HUES6 (cell line): ENCODE results near the gene TCP11.

Experiments used
- H3K27ac ChIP-seq: 2 replicates; pipeline ENCODE4 v1.7.0; 2013; ENCODE audit warnings: low read depth, mild to moderate bottlenecking, low read length, inconsistent platforms
- H3K27me3 ChIP-seq: 2 replicates; pipeline ENCODE4 v1.6.1; 2013; ENCODE audit warnings: low read length; ENCODE audit not compliant: control insufficient read depth, insufficient read depth
- H3K36me3 ChIP-seq: 2 replicates; pipeline ENCODE4 v1.6.1; 2013; ENCODE audit warnings: low read length; ENCODE audit not compliant: control insufficient read depth, insufficient read depth
- H3K4me1 ChIP-seq: 2 replicates; pipeline ENCODE4 v1.6.1; 2013; ENCODE audit warnings: low read length; ENCODE audit not compliant: control insufficient read depth, insufficient read depth
- H3K4me3 ChIP-seq: 2 replicates; pipeline ENCODE4 v1.5.1; 2013; ENCODE audit warnings: low read depth, low read length
- H3K9ac ChIP-seq: one replicate; pipeline ENCODE4 v1.6.1; 2013; ENCODE audit warnings: mild to moderate bottlenecking, low read length
- H3K9me3 ChIP-seq: 2 replicates; pipeline ENCODE4 v1.6.1; 2013; ENCODE audit warnings: low read depth, low read length; ENCODE audit not compliant: control insufficient read depth, insufficient read depth

TCP11 gene

DNA sequence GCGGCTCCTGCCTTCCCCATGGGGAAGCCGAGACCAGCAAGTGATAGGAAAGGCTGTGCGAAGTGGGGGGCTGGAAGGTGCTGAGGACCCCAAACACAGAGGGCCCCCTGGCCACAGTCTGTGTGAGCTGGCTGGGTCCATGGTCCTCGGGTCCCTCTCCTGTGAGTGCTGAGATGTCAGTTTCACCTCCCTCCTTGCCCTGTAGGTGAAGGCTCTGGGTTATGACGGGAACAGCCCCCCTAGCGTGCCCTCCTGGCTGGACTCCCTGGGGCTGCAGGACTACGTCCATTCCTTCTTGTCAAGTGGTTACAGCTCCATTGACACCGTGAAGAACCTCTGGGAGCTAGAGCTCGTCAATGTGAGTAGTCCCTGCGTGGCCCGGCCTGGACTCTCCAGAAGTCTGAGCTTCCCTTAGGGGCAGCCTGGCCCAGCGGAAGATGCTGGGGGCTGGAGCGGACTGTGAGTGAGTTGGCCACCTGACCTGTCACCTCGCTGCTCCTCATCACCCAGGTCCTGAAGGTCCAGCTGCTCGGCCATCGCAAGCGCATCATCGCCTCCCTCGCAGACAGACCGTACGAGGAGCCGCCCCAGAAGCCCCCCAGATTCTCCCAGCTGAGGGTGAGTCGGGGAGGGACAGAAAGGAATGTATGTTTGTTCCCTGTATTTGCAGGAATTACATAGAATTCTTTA is 61.7 kb downstream of the TCP11 start:
- Histone ChIP-seq H3K36me3 (peaks cover 55% of the 10 kb centered on the region), H3K4me1 (peaks cover 22% of the 10 kb centered on the region), H3K27me3 (no peaks in the 10 kb centered on the region), H3K4me3 (no peak overlapping the region), H3K27ac (no peak overlapping the region), H3K9me3 (no peaks in the 10 kb centered on the region), H3K9ac (no peak overlapping the region)

DNA sequence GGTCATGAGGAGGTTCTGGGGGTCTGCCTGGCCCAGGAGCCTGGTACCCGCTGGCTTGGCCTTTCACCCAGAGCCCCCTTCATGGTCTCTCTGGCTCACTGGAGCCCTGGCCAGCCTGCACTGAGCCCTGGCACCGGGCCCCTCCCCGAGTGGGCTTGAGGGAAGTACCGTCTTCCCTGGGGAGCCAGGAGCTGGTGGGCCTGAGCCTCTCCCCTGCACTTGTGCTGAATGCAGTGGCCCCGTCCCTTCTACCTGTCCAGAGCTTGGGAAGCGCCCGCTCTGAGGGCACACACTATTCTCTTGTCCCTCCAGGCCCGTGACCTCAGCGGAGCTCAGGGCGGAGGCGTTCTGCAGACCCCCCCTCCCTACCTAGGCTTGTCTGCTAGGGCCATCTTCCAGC is 62.2 kb downstream of the TCP11 start:
- Histone ChIP-seq H3K4me3 (no peak overlapping the region), H3K36me3 (peaks cover 55% of the 10 kb centered on the region), H3K4me1 (peaks cover 22% of the 10 kb centered on the region), H3K9ac (no peak overlapping the region), H3K9me3 (no peaks in the 10 kb centered on the region), H3K27ac (no peak overlapping the region), H3K27me3 (no peaks in the 10 kb centered on the region)

DNA sequence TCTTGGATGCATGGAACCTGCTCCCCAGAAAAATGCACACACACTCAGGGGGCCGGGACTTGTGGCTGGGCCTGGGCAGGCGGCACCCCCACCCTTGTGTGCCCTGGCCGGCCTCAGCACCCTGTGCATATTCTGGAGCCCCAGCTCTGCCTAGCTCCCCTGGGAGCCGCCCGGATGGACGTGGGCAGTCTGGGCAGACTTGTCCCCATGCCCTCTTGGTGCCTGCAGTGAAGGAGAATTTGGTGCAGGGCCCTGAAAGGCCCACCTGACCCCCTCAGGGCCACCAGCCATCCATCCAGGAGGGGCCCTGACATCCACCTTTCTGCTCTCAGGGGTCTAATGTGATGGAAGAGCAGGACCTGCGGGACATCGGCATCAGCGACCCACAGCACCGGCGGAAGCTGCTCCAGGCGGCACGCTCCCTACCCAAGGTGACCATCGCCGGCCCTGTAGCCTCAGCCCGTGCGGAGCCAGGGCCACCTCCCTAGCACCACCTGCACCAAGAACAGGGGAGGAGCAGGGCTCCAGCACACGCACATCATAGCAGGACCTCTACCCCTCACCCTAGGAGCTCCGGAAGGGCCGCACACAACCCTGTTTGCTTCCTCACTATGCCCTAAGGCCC is 62.8 kb downstream of the TCP11 start:
- H3K9me3 ChIP-seq, result no peaks in the 10 kb centered on the region
- peaks cover 22% of the 10 kb centered on the region for H3K4me1 ChIP-seq
- H3K4me3 ChIP-seq, result no peak overlapping the region
- no peak overlapping the region for H3K27ac ChIP-seq
- H3K36me3 ChIP-seq, result peaks cover 50% of the 10 kb centered on the region
- no peak overlapping the region for H3K9ac ChIP-seq
- no peaks in the 10 kb centered on the region for H3K27me3 ChIP-seq

DNA sequence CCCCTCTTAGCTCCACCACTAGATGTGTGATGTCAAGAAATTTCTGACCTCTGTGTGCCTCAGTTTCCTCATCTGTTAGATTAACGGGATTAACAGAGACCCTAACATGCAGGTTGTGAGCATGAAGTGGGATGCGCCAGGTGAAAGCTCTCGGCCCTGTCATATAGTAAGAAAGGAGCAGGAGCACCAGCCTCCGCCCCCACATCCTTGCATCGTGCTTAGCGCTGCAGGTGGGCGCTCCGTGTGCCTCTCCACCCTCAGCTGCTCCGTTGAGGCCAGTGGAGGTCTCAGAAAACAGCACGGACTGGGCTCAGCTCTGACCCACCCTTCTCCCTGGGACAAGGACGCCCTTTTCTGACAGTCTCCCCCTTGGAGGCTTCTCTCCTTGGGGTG is 63.4 kb downstream of the TCP11 start:
- Histone ChIP-seq H3K27me3 (no peaks in the 10 kb centered on the region), H3K4me1 (peaks cover 22% of the 10 kb centered on the region), H3K27ac (no peak overlapping the region), H3K36me3 (peaks cover 50% of the 10 kb centered on the region), H3K9me3 (no peaks in the 10 kb centered on the region), H3K4me3 (no peak overlapping the region), H3K9ac (no peak overlapping the region)

DNA sequence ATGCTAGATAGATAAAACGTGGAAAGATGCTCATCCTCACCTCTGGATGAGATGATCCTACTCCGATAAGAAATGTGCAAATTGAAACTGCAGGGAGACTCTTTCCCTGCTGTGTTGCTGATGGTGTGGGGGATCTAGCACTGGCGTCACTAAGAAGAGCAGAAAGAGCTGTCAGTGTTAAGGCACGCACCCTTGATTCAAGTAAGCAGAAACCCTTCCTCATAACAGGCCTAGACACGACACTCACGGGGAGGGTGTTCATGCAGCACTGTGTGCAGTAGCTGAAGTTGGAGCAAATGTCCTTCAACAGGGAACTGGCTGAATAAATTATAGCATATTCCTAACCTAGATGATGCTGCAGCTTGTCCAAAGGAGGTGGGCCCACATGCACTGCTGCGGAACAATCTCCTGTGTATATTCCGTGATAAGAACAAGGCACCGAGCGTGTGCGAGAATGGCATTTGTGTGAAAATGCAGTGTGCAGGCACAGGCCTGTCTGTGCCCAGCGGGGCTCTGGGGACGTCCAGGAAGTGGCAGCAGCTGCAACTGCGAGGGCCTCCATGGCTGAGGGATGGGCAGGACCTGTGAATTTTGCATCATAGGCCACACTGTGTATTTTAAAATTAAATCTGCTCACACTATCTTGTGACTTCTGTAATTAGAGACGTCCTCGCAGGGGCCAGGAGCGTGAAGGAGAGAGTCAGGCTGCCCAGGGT is 64.0 kb downstream of the TCP11 start:
- Histone ChIP-seq H3K9me3 (no peaks in the 10 kb centered on the region), H3K9ac (no peak overlapping the region), H3K4me1 (peaks cover 16% of the 10 kb centered on the region), H3K36me3 (peaks cover 51% of the 10 kb centered on the region), H3K4me3 (no peak overlapping the region), H3K27me3 (no peaks in the 10 kb centered on the region), H3K27ac (no peak overlapping the region)

DNA sequence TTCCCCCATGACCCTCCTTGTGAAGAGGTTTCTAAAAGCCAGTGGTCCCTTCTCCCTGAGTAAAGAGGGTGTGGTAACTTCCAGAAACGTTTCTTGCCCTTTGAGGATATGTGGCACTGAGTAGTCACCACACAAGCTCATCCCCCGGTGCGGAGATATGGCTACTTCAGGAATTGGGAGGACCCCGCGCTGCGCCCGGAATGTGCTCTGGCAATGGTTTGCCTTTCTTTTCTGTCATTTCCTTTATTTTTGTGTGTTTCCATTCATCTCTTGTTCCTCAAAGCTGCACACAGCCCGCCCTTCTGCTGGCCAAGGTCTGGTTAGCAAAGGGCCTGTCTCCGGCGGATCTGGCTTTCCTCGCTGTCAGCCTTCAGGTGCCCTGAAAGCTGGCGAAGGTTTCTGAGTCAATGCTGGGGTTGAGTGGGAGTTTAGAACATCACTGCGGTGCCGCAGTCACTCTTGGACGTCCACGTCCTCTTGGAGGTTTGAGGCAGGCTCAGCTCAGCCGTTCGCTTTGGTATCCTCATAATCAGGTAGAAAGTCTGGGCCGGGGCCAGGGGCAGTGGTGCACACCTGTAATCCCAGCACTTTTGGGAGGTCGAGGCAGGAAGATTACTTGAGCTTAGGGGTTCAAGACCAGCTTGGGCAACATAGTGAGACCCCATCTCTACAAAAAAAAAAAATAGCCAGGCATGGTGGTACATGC is 67.2 kb downstream of the TCP11 start:
- no peaks in the 10 kb centered on the region for H3K27me3 ChIP-seq
- H3K36me3 ChIP-seq, result peaks cover 34% of the 10 kb centered on the region
- no peak overlapping the region for H3K4me3 ChIP-seq

DNA sequence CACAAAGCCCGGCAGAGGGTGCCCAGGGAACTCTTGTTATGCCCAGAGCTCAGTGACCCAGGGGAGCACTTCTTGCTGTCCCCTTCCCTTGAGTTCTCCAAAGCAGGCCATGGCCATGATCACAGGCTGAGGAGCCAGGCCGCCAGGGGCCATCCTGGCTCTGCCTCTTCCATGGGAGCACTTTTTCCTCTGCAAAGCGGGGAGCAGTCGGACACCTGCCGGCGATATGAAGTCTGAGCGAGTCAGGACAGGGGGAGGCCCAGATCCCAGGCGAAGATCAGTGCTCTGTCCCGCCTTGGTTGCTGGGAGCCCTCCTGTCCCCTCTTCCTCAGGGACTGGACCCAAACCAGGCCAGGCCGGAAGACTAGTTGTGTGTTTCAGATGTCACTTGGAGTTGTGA is 67.9 kb downstream of the TCP11 start:
- peaks cover 27% of the 10 kb centered on the region for H3K36me3 ChIP-seq
- H3K27me3 ChIP-seq, result no peaks in the 10 kb centered on the region
- no peak overlapping the region for H3K4me3 ChIP-seq
- no peak overlapping the region for H3K27ac ChIP-seq
- H3K9me3 ChIP-seq, result no peaks in the 10 kb centered on the region
- H3K9ac ChIP-seq, result no peak overlapping the region
- H3K4me1 ChIP-seq, result peaks cover 27% of the 10 kb centered on the region

More for the DNA sequence above, 67.2 kb downstream of the TCP11 start:
- no peak overlapping the region for H3K9ac ChIP-seq
- H3K9me3 ChIP-seq, result no peaks in the 10 kb centered on the region
- H3K4me1 ChIP-seq, result peaks cover 20% of the 10 kb centered on the region
- H3K27ac ChIP-seq, result no peak overlapping the region

DNA sequence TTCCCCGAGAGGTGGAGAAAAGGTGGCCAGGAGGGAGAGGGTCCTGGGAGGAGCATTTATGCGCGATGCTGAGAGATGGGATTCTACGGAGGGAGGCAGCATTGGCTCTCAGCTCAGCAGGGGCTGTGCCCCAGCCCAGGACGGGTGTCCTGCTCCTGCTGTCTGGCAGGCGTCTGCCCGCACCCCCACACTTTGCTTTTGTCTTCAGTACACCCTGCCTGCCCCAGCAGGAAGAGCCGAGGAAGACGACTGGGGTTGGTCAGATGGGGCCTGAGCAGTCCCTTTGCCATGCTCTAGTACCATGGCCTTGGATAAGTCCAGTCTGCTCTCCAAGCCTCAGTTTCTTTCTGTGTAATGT is 68.5 kb downstream of the TCP11 start:
- Histone ChIP-seq H3K36me3 (peaks cover 24% of the 10 kb centered on the region), H3K27me3 (no peaks in the 10 kb centered on the region), H3K4me3 (no peak overlapping the region), H3K27ac (no peak overlapping the region), H3K9ac (no peak overlapping the region), H3K4me1 (peaks cover 28% of the 10 kb centered on the region), H3K9me3 (no peaks in the 10 kb centered on the region)

DNA sequence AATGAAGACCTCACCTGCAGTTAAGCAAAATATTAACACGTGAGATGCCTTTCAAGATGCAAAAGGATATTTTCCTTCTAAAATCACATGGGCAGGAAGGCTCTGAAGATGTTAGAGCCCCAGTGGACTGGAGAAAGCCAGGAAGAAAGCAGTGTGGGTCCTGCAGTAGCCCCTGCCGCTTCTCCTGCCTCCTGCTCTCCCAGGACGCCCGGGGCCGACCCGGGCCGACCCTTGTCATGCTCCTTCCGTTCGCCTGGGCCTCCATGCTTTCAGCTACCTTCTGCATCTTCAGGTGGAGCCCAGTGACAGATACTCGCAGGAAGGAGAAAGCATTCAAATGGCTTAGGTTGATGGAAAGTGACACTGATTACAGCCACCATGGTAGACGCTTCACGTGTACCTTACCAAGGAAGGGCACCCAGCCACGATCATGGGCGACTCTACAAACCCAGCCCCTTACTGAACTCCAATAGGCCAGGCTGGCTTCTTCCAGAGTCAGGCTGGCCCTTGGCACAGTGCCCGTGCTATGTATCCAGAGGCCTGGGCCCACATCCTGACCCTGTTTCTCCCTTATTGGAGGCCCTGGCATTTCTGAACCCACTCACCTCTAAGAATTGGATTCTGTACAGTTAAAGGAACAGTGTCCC is 69.0 kb downstream of the TCP11 start:
- H3K27ac ChIP-seq, result no peak overlapping the region
- no peak overlapping the region for H3K9ac ChIP-seq
- peaks cover 28% of the 10 kb centered on the region for H3K4me1 ChIP-seq
- H3K4me3 ChIP-seq, result no peak overlapping the region
- no peaks in the 10 kb centered on the region for H3K27me3 ChIP-seq
- no peaks in the 10 kb centered on the region for H3K9me3 ChIP-seq
- peaks cover 20% of the 10 kb centered on the region for H3K36me3 ChIP-seq

DNA sequence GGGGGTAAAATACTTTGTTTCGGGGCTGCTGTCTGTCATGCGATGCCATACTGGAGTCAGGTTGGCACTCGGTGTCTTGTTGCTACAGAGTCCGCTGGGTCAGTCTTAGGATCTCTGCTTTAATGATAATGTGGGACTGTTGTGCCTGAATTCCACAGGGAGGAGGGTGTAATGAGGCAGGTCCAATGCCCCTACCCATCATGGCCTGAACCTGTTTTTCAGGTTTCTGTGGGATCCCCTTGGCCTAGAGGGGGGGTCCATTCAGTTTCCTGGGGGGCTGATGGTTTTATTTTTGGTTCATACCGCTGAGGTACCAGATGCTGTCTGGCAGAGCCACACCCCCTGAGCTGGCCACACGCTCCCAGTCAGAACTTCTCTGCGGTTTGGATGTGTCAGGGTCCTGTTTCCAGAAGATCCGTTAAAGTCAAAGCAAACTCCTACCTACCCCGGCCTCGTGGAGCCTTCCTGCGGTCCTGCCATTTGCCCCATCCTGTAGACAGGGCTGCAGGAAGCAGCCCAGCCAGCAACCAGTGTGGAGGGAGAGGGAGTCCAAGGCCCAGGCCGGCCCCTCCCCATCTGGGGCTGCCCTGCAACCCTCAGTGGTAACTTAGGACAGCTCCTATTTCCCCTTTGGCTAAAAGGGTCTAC is 69.7 kb downstream of the TCP11 start:
- Histone ChIP-seq H3K27ac (no peak overlapping the region), H3K9me3 (no peaks in the 10 kb centered on the region), H3K36me3 (peaks cover 20% of the 10 kb centered on the region; the same call in 1 of the 2 replicates), H3K4me1 (peaks cover 28% of the 10 kb centered on the region), H3K9ac (no peak overlapping the region), H3K27me3 (no peaks in the 10 kb centered on the region), H3K4me3 (no peak overlapping the region)
